A549 treated with CORT108297 at 1 μM for 4 hours (cell line): Measurements from ENCODE around the gene FTCD. TPM values are rescaled to one million over a fixed set of nuclear protein-coding genes. Genes with fewer than 3 reads are reported as not detected.

ENCODE experiments used
- total RNA-seq: library from RNA; stranded (reverse); fragments of 200-300 nt; extraction: Qiagen RNA extraction; gene quantifications from 5 replicates; pipeline ENCODE4 v1.2.3, GENCODE V29; 2022

Gene FTCD
- total RNA-seq: 0.12 TPM in 1 of 5 replicates, not detected in the others

GRCh38 chr21:46155514-46156377 is at the start of gene FTCD:
Gene FTCD (minus strand): TSS chr21:46155579. CDS start chr21:46155523, 56 bp downstream.

GRCh38 chr21:46183910-46184624 is 28.7 kb upstream of the FTCD start, which contains the start of gene SPATC1L:
Gene SPATC1L (minus strand): TSS chr21:46184459. CDS start chr21:46182816, 1,643 bp downstream.

DNA sequence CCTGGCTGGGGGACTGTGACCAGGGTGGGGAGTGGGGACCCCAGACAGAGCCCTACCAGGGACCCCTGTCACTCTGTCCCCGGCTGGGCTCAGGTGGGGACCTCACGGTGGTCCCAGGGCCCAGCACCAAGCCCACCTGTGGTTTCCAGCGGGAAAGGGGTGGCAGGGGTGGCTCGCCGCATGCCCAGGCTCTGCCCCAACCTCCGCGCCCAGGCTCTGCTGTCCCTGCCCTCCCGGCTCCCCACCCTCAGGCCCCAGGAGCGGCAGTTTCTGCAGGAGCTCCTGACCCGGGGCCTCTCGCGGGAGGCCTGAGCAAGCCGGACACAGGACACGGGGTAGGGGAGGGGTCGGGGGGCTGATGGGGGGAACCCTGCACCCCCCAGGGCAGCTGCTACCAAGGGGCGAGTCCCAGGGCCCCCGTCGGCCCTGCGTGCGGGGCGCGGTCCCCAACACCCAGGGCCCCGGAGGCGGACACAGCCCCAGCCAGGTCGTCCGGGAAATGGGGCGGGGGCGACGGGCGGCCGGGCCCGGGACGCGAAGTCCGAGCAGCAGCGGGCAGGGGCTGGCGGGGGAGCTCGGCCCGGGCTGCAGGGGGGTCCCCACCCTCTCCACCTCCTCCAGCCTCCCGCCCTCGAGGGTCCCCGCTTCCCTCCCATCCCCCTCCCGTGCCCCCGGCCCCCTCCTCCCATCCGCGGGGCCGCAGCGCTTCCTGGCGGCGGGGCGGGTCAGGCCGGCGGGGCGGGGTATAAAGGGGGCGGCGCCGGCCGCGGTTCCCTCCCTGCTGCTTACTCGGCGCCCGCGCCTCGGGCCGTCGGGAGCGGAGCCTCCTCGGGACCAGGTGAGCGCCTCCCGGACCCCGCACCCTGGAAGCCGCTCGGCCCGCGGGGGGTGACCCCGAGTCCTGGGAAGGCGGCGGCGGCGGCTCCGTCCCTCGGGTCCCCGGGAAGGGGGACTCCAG is 57.8 kb downstream of the FTCD start, which contains the start of gene COL6A2:
Gene COL6A2, plus strand, starts transcription at position 777 of the 958 bp plus-strand sequence.

Other genes with a start within 250 kb of the FTCD start
- 15.9 to 22.6 TPM (median 19.6 TPM) in 5 replicates for gene COL6A1, start 173.8 kb downstream of the FTCD start, total RNA-seq
- 13.8 to 17.6 TPM (median 14.9 TPM) in 5 replicates for gene COL6A2, start 57.5 kb downstream of the FTCD start, total RNA-seq
- gene SPATC1L, start 28.9 kb upstream of the FTCD start, total RNA-seq: 0.06 to 0.10 TPM (median 0.07 TPM) in 3 of 5 replicates, not detected in the others
- gene LSS, start 73.2 kb upstream of the FTCD start, total RNA-seq: 10.2 to 14.2 TPM (median 13.0 TPM) in 5 replicates
- gene MCM3AP, start 130.0 kb upstream of the FTCD start, total RNA-seq: 30.5 to 45.3 TPM (median 44.1 TPM) in 5 replicates
- 26.6 to 31.8 TPM (median 27.8 TPM) in 5 replicates for gene YBEY, start 130.8 kb upstream of the FTCD start, total RNA-seq
- gene C21orf58, start 168.3 kb upstream of the FTCD start, total RNA-seq: 3.4 to 7.1 TPM (median 5.2 TPM) in 5 replicates
- gene PCNT, start 168.6 kb upstream of the FTCD start, total RNA-seq: 14.0 to 17.1 TPM (median 14.6 TPM) in 5 replicates